Breast epithelium (tissue), 4 donors: Measurements from ENCODE around the gene DPP7. TPM values are rescaled to one million over a fixed set of nuclear protein-coding genes. Genes with fewer than 3 reads are reported as not detected.

Experiments used
- DNase-seq, 2 donors: peaks; one replicate each; pipeline ENCODE4 v3.0.0-alpha.2; 2019; ENCODE audit warnings: low spot score in 2 of 2
- H3K27ac ChIP-seq, 2 donors: fragments of 200-600 bp; sonication (generic) in 1 of 2; one replicate each; pipeline ENCODE4 v1.5.1; 2016 to 2019; ENCODE audit warnings: mild to moderate bottlenecking in 1 of 2
- H3K27me3 ChIP-seq, 2 donors: fragments of 200-600 bp; sonication (generic) in 1 of 2; one replicate each; pipeline versions ENCODE4 v1.5.1 to v1.6.0; 2017 to 2019; ENCODE audit warnings: control low read depth in 1 of 2, mild to moderate bottlenecking in 1 of 2
- H3K36me3 ChIP-seq: fragments of 200-600 bp; one replicate; pipeline ENCODE4 v1.5.1; 2019
- H3K4me1 ChIP-seq, 2 donors: fragments of 200-600 bp; sonication (generic); one replicate each; pipeline ENCODE4 v1.5.1; 2016 to 2019; ENCODE audit warnings: control low read depth in 1 of 2
- H3K4me3 ChIP-seq, 3 donors: fragments of 200-600 bp; sonication (generic); 1 replicate in 2 of 3; 2 replicates in 1 of 3; pipeline ENCODE4 v1.5.1; 2016 to 2019; ENCODE audit warnings: mild to moderate bottlenecking in 3 of 3, moderate library complexity in 2 of 3
- H3K9me3 ChIP-seq, 2 donors: fragments of 200-600 bp; sonication (generic) in 1 of 2; one replicate each; pipeline ENCODE4 v1.5.1; 2016 to 2019; ENCODE audit warnings: control low read depth in 1 of 2
- POLR2A ChIP-seq: fragments of 450-650 bp; IDR thresholded peaks from one replicate; pipeline ENCODE4 v1.6.1; 2016; ENCODE audit warnings: antibody characterized with exemption, mild to moderate bottlenecking, moderate library complexity
- POLR2AphosphoS5 ChIP-seq, 3 donors: sonication (generic); formaldehyde crosslinking; IDR thresholded peaks; one replicate each; pipeline ENCODE4 v1.6.1; 2017; ENCODE audit warnings: antibody characterized with exemption in 3 of 3
- intact Hi-C: fragments of 100-400 bp; cut with DNase I; formaldehyde crosslinking; loops from one replicate; pipeline ENCODE4 v1.15.1; 2023; ENCODE audit warnings: low total_unique reads
- total RNA-seq, 3 donors: library from RNA; depleted of rRNA; stranded (reverse); fragments of >200 nt; gene quantifications; one replicate each; pipeline ENCODE4 v1.1.0, GENCODE V29; 2016
- TF ChIP-seq, protein P1 (sequence below), 3 donors: fragments of 450-650 bp; IDR thresholded peaks; one replicate each; pipeline ENCODE4 v1.5.1; 2016 to 2017; ENCODE audit warnings: antibody characterized with exemption in 3 of 3, mild to moderate bottlenecking in 3 of 3, moderate library complexity in 3 of 3

DPP7 gene
- total RNA-seq, 3 donors from 2014 or later, result 115 to 137 (median 132) TPM

DNA sequence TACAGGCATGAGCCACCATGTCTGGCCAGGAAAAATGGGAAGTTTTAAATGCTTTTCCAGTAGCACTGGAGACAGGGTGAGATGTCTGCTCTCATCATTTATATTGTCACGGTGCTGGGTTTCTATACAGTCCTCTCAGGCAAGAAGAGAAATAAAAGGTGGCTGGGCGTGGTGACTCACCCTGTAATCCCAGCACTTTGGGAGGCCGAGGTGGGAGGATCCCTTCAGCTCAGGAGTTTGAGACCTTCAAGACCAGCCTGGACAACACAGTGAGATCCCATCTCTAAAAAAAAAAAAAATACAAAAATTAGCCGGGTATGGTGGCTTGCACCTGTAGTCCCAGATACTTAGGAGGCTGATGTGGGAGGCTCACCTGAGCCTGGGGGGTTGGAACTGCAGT lies 19.7 kb upstream of the DPP7 start:
- no peak for DNase-seq
- Histone ChIP-seq H3K36me3 (no peaks in the 10 kb centered on the region), H3K9me3 (peaks cover 0 to 11% of the 10 kb centered on the region in 2 donors), H3K4me1 (no peaks in the 10 kb centered on the region), H3K27me3 (peaks cover 3 to 37% of the 10 kb centered on the region in 2 donors), H3K4me3 (no peak overlapping the region), H3K27ac (no peak overlapping the region)
- TF ChIP-seq, protein P1, sequence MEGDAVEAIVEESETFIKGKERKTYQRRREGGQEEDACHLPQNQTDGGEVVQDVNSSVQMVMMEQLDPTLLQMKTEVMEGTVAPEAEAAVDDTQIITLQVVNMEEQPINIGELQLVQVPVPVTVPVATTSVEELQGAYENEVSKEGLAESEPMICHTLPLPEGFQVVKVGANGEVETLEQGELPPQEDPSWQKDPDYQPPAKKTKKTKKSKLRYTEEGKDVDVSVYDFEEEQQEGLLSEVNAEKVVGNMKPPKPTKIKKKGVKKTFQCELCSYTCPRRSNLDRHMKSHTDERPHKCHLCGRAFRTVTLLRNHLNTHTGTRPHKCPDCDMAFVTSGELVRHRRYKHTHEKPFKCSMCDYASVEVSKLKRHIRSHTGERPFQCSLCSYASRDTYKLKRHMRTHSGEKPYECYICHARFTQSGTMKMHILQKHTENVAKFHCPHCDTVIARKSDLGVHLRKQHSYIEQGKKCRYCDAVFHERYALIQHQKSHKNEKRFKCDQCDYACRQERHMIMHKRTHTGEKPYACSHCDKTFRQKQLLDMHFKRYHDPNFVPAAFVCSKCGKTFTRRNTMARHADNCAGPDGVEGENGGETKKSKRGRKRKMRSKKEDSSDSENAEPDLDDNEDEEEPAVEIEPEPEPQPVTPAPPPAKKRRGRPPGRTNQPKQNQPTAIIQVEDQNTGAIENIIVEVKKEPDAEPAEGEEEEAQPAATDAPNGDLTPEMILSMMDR (IDR thresholded peaks at IDR 0.05), result no peak
- TF ChIP-seq POLR2AphosphoS5 (IDR thresholded peaks at IDR 0.05), result no peak
- TF ChIP-seq POLR2A, result no peak
- intact Hi-C loops, result loop anchor here (5.0 kb wide), 1 partner anchor 93 kb away; the partner anchor contains the start of genes CYSRT1 and RNF224

GRCh38 chr9:137130176-137130755 lies 15.7 kb upstream of the DPP7 start:
- no peaks in the 10 kb centered on the region for H3K27me3 ChIP-seq
- H3K4me3 ChIP-seq, result peak overlapping the region; percentile 63 to 82 (median 80)
- DNase-seq, result no peak
- H3K9me3 ChIP-seq, result peaks cover 0 to 11% of the 10 kb centered on the region in 2 donors
- H3K4me1 ChIP-seq, result peaks cover 0 to 13% of the 10 kb centered on the region in 2 donors
- no peaks in the 10 kb centered on the region for H3K36me3 ChIP-seq
- TF ChIP-seq POLR2A (no peak), POLR2AphosphoS5 (IDR thresholded peaks at IDR 0.05) (no peak)
- TF ChIP-seq, protein P1 (IDR thresholded peaks at IDR 0.05), result no peak
- H3K27ac ChIP-seq, result peak overlapping the region; percentile 73 to 75
- intact Hi-C loops, result loop anchor here (5.0 kb wide), 1 partner anchor 97 kb away; the partner anchor contains the start of genes CYSRT1 and RNF224

GRCh38 chr9:137129456-137130175 lies 15.1 kb upstream of the DPP7 start:
- peak; percentile 76 to 80 for DNase-seq
- intact Hi-C loops, result loop anchor here (5.0 kb wide), 1 partner anchor 98 kb away; the partner anchor contains the start of genes CYSRT1 and RNF224
- peak; percentile 11 to 60 (median 44) for TF ChIP-seq POLR2AphosphoS5 (IDR thresholded peaks at IDR 0.05)
- TF ChIP-seq POLR2A, result no peak
- TF ChIP-seq, protein P1 (IDR thresholded peaks at IDR 0.05), result no peak
- peak overlapping the region; percentile 63 to 82 (median 80) for H3K4me3 ChIP-seq
- no peaks in the 10 kb centered on the region for H3K27me3 ChIP-seq
- H3K36me3 ChIP-seq, result no peaks in the 10 kb centered on the region
- H3K9me3 ChIP-seq, result peaks cover 0 to 11% of the 10 kb centered on the region in 2 donors
- peak overlapping the region; percentile 73 to 75 for H3K27ac ChIP-seq
- peaks cover 0 to 13% of the 10 kb centered on the region in 2 donors for H3K4me1 ChIP-seq

DNA sequence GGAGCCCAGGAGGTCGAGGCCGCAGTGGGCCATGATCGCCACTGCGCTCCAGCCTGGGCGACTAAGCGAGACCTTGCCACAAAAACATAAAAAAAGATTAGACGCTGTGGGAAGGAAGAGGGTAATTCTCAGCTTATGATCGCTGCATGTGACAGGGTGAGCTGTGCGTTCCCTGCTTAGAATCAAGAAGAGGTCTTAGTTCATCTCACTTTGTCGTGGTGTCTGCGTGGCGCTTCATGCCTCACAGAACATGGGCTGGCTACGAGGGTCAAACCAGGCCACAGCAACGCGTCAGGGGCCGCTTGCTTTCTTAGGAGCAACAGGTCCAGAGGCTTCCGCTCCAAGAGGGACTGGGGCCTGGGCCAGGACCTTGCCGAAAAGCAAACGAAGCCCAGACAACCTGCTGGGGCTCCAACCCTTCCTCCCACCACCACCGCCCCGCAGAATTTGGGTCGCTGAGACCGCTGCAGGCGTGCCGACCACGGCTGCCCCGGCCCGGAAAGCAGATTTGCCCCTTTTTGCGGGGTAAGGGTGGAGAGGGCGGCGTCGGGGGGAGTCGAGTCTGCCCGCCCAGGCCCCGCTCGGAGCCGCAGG lies 14.4 kb upstream of the DPP7 start:
- no peaks in the 10 kb centered on the region for H3K27me3 ChIP-seq
- H3K9me3 ChIP-seq, result peaks cover 0 to 11% of the 10 kb centered on the region in 2 donors
- H3K4me3 ChIP-seq, result peak overlapping the region; percentile 63 to 82 (median 80)
- no peaks in the 10 kb centered on the region for H3K36me3 ChIP-seq
- DNase-seq, result no peak
- TF ChIP-seq POLR2A (no peak), POLR2AphosphoS5 (IDR thresholded peaks at IDR 0.05) (no peak)
- TF ChIP-seq, protein P1 (IDR thresholded peaks at IDR 0.05), result no peak
- peak overlapping the region; percentile 73 to 75 for H3K27ac ChIP-seq
- intact Hi-C loops, result no loop called here
- H3K4me1 ChIP-seq, result peaks cover 0 to 13% of the 10 kb centered on the region in 2 donors
